ENCODE results near the gene CES3. TPM values are rescaled to one million over a fixed set of nuclear protein-coding genes. Genes with fewer than 3 reads are reported as not detected.

CES3 gene
- total and polyA plus RNA-seq, 9 of the 15 experiments (the other 6 are each of a cell fraction or from before 2014, with no cell fraction given), result 0.06 to 2.2 (median 0.68) TPM

GRCh38 chr16:66988197-66988788, 27.2 kb downstream of the CES3 start, which contains the start of gene CES4A (continued):
- no peak for TF ChIP-seq PBX2 (CRISPR knock-in tag; IDR thresholded peaks at IDR 0.05; ENCODE audit: low read depth)
- TF ChIP-seq PBX2 (tag; conservative IDR thresholded peaks at IDR 0.05; ENCODE audit: low read depth), result no peak
- no peak for TF ChIP-seq ZNF76 (CRISPR knock-in tag; IDR thresholded peaks at IDR 0.05; ENCODE audit: borderline replicate concordance)
- TF ChIP-seq ZNF75A (CRISPR knock-in tag; IDR thresholded peaks at IDR 0.05), result no peak
- no peak for TF ChIP-seq DEAF1 (CRISPR knock-in tag; IDR thresholded peaks at IDR 0.05)
- no peak for TF ChIP-seq ZNF449 (CRISPR knock-in tag; IDR thresholded peaks at IDR 0.05)
- TF ChIP-seq ATF2 (CRISPR knock-in tag; IDR thresholded peaks at IDR 0.05), result no peak
- no peak for TF ChIP-seq SMAD2 (IDR thresholded peaks at IDR 0.05; ENCODE audit: low read depth, low read length)
- TF ChIP-seq ATF3 (IDR thresholded peaks at IDR 0.05), result no peak
- TF ChIP-seq ATF3 (CRISPR knock-in tag; conservative IDR thresholded peaks at IDR 0.05), result no peak
- TF ChIP-seq NFE2 (IDR thresholded peaks at IDR 0.05; ENCODE audit: low read depth), result no peak

Measured in K562 (cell line).